HepG2 (cell line): ENCODE results near the gene RPUSD4. TPM values are rescaled to one million over a fixed set of nuclear protein-coding genes. Genes with fewer than 3 reads are reported as not detected.

Source experiments
- CHD2 ChIP-seq: IDR thresholded peaks from 2 replicates; pipeline ENCODE4 v1.6.1; 2011; ENCODE audit warnings: low read depth, low read length, improper control_type of control experiment
- E2F2 ChIP-seq: sonication (generic); formaldehyde crosslinking; IDR thresholded peaks from 2 replicates; pipeline ENCODE4 v1.4.0; 2020; ENCODE audit warnings: missing genetic modification reagents, borderline replicate concordance
- E2F5 ChIP-seq: sonication (generic); formaldehyde crosslinking; conservative IDR thresholded peaks from 2 replicates; pipeline ENCODE4 v1.4.0; 2020; ENCODE audit warnings: missing genetic modification reagents
- FOXO1 ChIP-seq: sonication (generic); formaldehyde crosslinking; IDR thresholded peaks from 2 replicates; pipeline ENCODE4 v1.4.0; 2020; ENCODE audit warnings: missing genetic modification reagents
- HDAC1 ChIP-seq: sonication (generic); formaldehyde crosslinking; IDR thresholded peaks from 2 replicates; pipeline ENCODE4 v1.5.1; 2020; ENCODE audit warnings: mild to moderate bottlenecking, missing genetic modification reagents
- HNRNPUL1 ChIP-seq: fragments of 200-400 bp; formaldehyde crosslinking; IDR thresholded peaks from 2 replicates; pipeline ENCODE4 v1.6.1; 2017; ENCODE audit warnings: low read depth, mild to moderate bottlenecking, low read length, moderate library complexity
- MAX ChIP-seq: IDR thresholded peaks from 2 replicates; pipeline ENCODE4 v1.6.1; 2012; ENCODE audit warnings: inconsistent platforms
- MBNL3 ChIP-seq: fragments of 250-450 bp; sonication (Bioruptor Pico); conservative IDR thresholded peaks from 2 replicates; pipeline ENCODE4 v1.8.0; 2022; ENCODE audit warnings: mild to moderate bottlenecking, inconsistent platforms
- NRL ChIP-seq: sonication (generic); formaldehyde crosslinking; IDR thresholded peaks from 2 replicates; pipeline ENCODE4 v1.5.0; 2020; ENCODE audit warnings: missing genetic modification reagents, mild to moderate bottlenecking, moderate library complexity, borderline replicate concordance
- PLRG1 ChIP-seq: fragments of 450-650 bp; conservative IDR thresholded peaks from 2 replicates; pipeline ENCODE4 v1.6.1; 2016
- POLR2A ChIP-seq, 2 experiments: IDR thresholded peaks; 2 replicates each; pipeline ENCODE4 v1.6.1; 2011; ENCODE audit warnings: low read depth in 2 of 2, low read length in 2 of 2, mild to moderate bottlenecking in 1 of 2, moderate library complexity in 1 of 2; ENCODE audit not compliant: insufficient read depth in 1 of 2
- RBM39 ChIP-seq: fragments of 200-400 bp; formaldehyde crosslinking; IDR thresholded peaks from one replicate; pipeline ENCODE4 v1.6.1; 2018; ENCODE audit warnings: antibody characterized with exemption, mild to moderate bottlenecking, low read depth, low read length; ENCODE audit not compliant: poor library complexity, severe bottlenecking
- RFXAP ChIP-seq: sonication (generic); formaldehyde crosslinking; IDR thresholded peaks from 2 replicates; pipeline ENCODE4 v1.4.0; 2020; ENCODE audit warnings: missing genetic modification reagents, borderline replicate concordance
- U2AF2 ChIP-seq: fragments of 200-400 bp; formaldehyde crosslinking; IDR thresholded peaks from 2 replicates; pipeline ENCODE4 v1.6.1; 2017; ENCODE audit warnings: low read depth, mild to moderate bottlenecking, low read length
- YY1 ChIP-seq: IDR thresholded peaks from 2 replicates; pipeline ENCODE4 v1.6.1; 2011; ENCODE audit warnings: low read length, low read depth, moderate library complexity, mild to moderate bottlenecking; ENCODE audit not compliant: insufficient read depth, insufficient replicate concordance
- ZHX2 ChIP-seq, 2 experiments: sonication (generic) in 1 of 2; formaldehyde crosslinking in 1 of 2; IDR thresholded peaks; 2 replicates each; pipeline versions ENCODE4 v1.6.1 to v1.9.0; 2014 to 2022; ENCODE audit warnings: antibody characterized with exemption in 1 of 2, borderline replicate concordance in 1 of 2, inconsistent platforms in 1 of 2, low read depth in 1 of 2, missing genetic modification reagents in 1 of 2
- ZMAT5 ChIP-seq: sonication (generic); formaldehyde crosslinking; IDR thresholded peaks from 2 replicates; pipeline ENCODE4 v1.5.0; 2020; ENCODE audit warnings: mild to moderate bottlenecking, low read depth, missing genetic modification reagents, borderline replicate concordance
- ZNF333 ChIP-seq: sonication (generic); formaldehyde crosslinking; IDR thresholded peaks from 2 replicates; pipeline ENCODE4 v1.4.0; 2020; ENCODE audit warnings: mild to moderate bottlenecking, missing genetic modification reagents, borderline replicate concordance
- ZNF354B ChIP-seq: sonication (generic); formaldehyde crosslinking; IDR thresholded peaks from 2 replicates; pipeline ENCODE4 v1.8.0; 2022; ENCODE audit warnings: mild to moderate bottlenecking, missing genetic modification reagents
- ZNF7 ChIP-seq: IDR thresholded peaks from 2 replicates; pipeline ENCODE4 v1.6.1; 2016; ENCODE audit warnings: missing biosample characterization, missing genetic modification reagents
- ZNF790 ChIP-seq: sonication (generic); formaldehyde crosslinking; IDR thresholded peaks from 2 replicates; pipeline ENCODE4 v1.8.0; 2022; ENCODE audit warnings: missing genetic modification reagents, mild to moderate bottlenecking, borderline replicate concordance
- polyA plus RNA-seq, 8 experiments: library from polyadenylated mRNA; depleted of rRNA in 3 of 8; stranded (reverse) in 7 of 8; unstranded in 1 of 8; fragments of >200 nt; fragmentation: Illumina TruSeq in 4 of 8; extraction: Trizol in 4 of 8; gene quantifications; 2 replicates each; pipeline versions ENCODE4 v1.2.1 to v1.2.3, GENCODE V29; 2011 to 2016; ENCODE audit warnings: low read depth in 4 of 8, missing spikeins in 1 of 8, mixed read lengths in 1 of 8; ENCODE audit not compliant: insufficient read depth in 1 of 8
- total RNA-seq, 5 experiments: library from RNA; depleted of rRNA; stranded (reverse); fragments of >200 nt; fragmentation: Illumina TruSeq; extraction: Trizol; gene quantifications; 2 replicates each; pipeline ENCODE4 v1.2.3, GENCODE V29; 2016; ENCODE audit warnings: low read depth in 1 of 5

Gene RPUSD4
- total and polyA plus RNA-seq, 2 of the 13 experiments (the other 11 are each of a cell fraction or from before 2014, with no cell fraction given): 45.0 to 52.9 TPM

GRCh38 chr11:126186708-126187529, 24.5 kb downstream of the RPUSD4 start (continued):
- TF ChIP-seq E2F2 (CRISPR knock-in tag) (no peak), ZHX2 (IDR thresholded peaks at IDR 0.05; ENCODE audit: low read depth) (no peak), ZHX2 (CRISPR knock-in tag; IDR thresholded peaks at IDR 0.05; ENCODE audit: borderline replicate concordance) (no peak), ZNF333 (no peak), U2AF2 (no peak), ZMAT5 (CRISPR knock-in tag) (no peak), NRL (CRISPR knock-in tag) (0 out of 2 replicates have a peak, but pooled peaks have one; percentile 29), RFXAP (CRISPR knock-in tag) (no peak), HDAC1 (CRISPR knock-in tag) (peak; percentile 38; the same call in 1 of the 2 replicates), E2F5 (no peak), MAX (0 out of 2 replicates have a peak, but pooled peaks have one; percentile 23), RBM39 (peak; percentile 75), CHD2 (no peak), ZNF354B (CRISPR knock-in tag) (no peak), MBNL3 (CRISPR knock-in tag) (no peak), ZNF7 (no peak), PLRG1 (no peak), FOXO1 (CRISPR knock-in tag) (peak; percentile 63), YY1 (peak; percentile 70), ZNF790 (CRISPR knock-in tag) (no peak), HNRNPUL1 (no peak), POLR2A (IDR thresholded peaks at IDR 0.05; ENCODE audit: insufficient read depth in 1 of 2, low read depth in 2 of 2, low read length in 2 of 2) (peak in 1 of 2 experiments; percentile 59; a peak in 2 of 4 replicates)
